IPS DF 19.7 (cell line): ENCODE data around the gene ELAPOR2.
"Not testable (repeated sequence)": the region's sequence is repeated elsewhere in the genome, so short reads cannot be mapped to it uniquely, and the experiment has no call there.

Experiments
- DNase-seq: peaks from one replicate; pipeline ENCODE4 v3.0.0-alpha.2; 2013; ENCODE audit warnings: low read depth, low spot score

ELAPOR2 gene

DNA sequence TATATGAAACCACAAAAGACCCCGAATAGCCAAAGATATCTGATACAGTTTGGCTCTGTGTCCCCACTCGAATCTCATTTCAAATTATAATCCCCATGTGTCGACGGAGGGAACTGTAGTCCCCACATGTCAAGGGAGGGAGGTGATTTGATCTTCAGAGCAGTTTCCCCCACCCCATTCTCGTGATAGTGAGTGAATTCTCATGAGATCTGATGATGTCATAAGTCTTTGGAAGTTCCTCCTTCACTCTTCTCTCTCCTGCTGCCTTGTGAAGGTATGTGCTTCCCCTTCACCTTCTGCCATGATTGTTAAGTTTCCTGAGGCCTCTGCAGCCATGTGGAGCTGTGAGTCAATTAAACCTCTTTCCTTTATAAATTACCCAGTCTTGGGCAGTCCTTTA, 13.0 kb downstream of the ELAPOR2 start:
- no peak for DNase-seq

DNA sequence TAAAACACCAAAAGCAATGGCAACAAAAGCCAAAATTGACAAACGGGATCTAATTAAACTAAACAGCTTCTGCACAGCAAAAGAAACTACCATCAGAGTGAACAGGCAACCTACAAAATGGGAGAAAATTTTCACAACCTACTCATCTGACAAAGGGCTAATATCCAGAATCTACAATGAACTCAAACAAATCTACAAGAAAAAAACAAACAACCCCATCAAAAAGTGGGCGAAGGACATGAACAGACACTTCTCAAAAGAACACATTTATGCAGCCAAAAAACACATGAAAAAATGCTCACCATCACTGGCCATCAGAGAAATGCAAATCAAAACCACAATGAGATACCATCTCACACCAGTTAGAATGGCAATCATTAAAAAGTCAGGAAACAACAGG, 14.7 kb downstream of the ELAPOR2 start:
- not testable (repeated sequence) for DNase-seq

- not testable (repeated sequence) for DNase-seq
Measured at GRCh38 chr7:87041586-87041985, 17.9 kb downstream of the ELAPOR2 start.

GRCh38 chr7:87039691-87040299, 19.7 kb downstream of the ELAPOR2 start:
- DNase-seq: not testable (repeated sequence)

GRCh38 chr7:87038993-87039690, 20.3 kb downstream of the ELAPOR2 start:
- no peak for DNase-seq

DNA sequence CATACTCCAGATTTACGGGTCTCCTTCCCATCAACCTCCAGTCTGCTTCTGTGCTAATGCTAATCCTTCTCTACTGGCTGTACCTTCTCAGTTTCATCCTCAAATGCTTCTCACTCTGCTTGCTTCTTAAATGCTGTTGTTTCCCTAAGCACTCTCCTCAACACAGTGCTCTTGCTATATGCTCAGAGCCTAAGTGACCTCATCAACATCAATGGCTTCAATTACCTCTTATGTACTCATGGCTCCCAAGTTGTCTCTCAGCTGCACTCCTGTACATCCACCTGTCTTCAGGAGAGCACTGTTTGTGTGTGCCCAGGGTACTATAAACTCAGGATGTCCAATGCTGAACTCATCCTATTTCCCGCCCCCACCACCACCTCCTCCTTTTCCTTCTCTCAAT, 22.5 kb downstream of the ELAPOR2 start:
- no peak for DNase-seq

GRCh38 chr7:87032604-87033339, 26.7 kb downstream of the ELAPOR2 start:
- DNase-seq: no peak

DNA sequence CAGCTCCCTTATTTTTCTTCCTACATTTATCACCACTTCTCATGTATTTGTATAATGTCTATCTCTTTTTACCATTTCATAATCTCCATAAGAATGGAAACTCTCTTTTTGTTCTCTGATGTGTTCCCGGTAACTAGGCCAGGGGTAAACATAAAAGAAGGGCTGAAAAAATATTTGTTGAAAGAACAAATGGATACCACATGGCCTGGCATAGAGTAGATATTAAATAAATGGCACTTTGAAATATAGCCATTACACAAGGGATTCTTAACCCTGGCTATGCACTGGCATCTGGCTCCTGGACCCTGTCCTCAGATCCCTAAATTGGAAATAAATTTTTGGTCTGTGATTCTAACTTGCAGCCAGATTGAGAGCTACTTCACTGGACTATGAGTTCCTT, 30.4 kb downstream of the ELAPOR2 start:
- no peak for DNase-seq

DNA sequence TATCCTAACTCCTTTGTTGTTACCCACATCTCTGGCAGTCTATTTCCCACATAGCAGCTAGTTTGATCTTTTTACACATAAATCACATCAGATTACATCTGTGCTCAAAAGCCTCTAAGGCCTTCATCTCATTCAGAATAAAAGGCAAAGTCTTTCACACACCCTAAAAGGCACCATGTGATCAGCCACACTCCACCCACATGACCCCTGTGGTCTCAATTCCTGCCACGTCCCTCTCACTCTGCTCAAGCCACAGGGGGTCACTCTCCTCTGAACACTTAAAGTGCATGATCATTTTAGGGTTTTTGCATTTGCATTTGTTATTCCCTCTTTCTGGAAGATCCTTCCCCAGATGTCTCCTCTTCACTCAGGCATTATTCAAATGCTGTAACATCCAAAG, 30.8 kb downstream of the ELAPOR2 start:
- no peak for DNase-seq

- DNase-seq: no peak
Measured at GRCh38 chr7:87027900-87028299, 31.6 kb downstream of the ELAPOR2 start.

GRCh38 chr7:87021285-87021684, 38.2 kb downstream of the ELAPOR2 start:
- no peak for DNase-seq

- no peak for DNase-seq
Measured at GRCh38 chr7:87016606-87017005, 42.8 kb downstream of the ELAPOR2 start.

- DNase-seq: no peak
Measured at GRCh38 chr7:87013840-87014190, 45.6 kb downstream of the ELAPOR2 start.

- DNase-seq: no peak
Measured at GRCh38 chr7:87013136-87013839, 46.2 kb downstream of the ELAPOR2 start.
